ENCODE results near the gene C5orf63.
"Not testable (repeated sequence)": the region's sequence is repeated elsewhere in the genome, so short reads cannot be mapped to it uniquely, and the experiment has no call there.

The C5orf63 gene

GRCh38 chr5:127022846-127023245, 50.5 kb downstream of the C5orf63 start:
- no peak for TF ChIP-seq ZFX (IDR thresholded peaks at IDR 0.05)
- TF ChIP-seq CTCF (conservative IDR thresholded peaks at IDR 0.05): no peak
- H3K27ac ChIP-seq: no peak overlapping the region

- no peak for TF ChIP-seq CTCF (conservative IDR thresholded peaks at IDR 0.05)
- no peak for TF ChIP-seq ZFX (IDR thresholded peaks at IDR 0.05)
- H3K27ac ChIP-seq: no peak overlapping the region
Observed at GRCh38 chr5:127019928-127020327, 53.4 kb downstream of the C5orf63 start.

GRCh38 chr5:127016722-127017121, 56.6 kb downstream of the C5orf63 start:
- H3K27ac ChIP-seq: not testable (repeated sequence)

GRCh38 chr5:127015716-127016115, 57.6 kb downstream of the C5orf63 start:
- H3K27ac ChIP-seq: no peak overlapping the region
- no peak for TF ChIP-seq ZFX (IDR thresholded peaks at IDR 0.05)
- TF ChIP-seq CTCF (conservative IDR thresholded peaks at IDR 0.05): no peak

GRCh38 chr5:127014573-127014972, 58.7 kb downstream of the C5orf63 start:
- no peak overlapping the region for H3K27ac ChIP-seq
- TF ChIP-seq ZFX (IDR thresholded peaks at IDR 0.05) (no peak), CTCF (conservative IDR thresholded peaks at IDR 0.05) (no peak)

GRCh38 chr5:127013407-127013806, 59.9 kb downstream of the C5orf63 start:
- H3K27ac ChIP-seq: no peak overlapping the region

GRCh38 chr5:127012916-127013315, 60.4 kb downstream of the C5orf63 start:
- TF ChIP-seq CTCF (conservative IDR thresholded peaks at IDR 0.05) (no peak), ZFX (IDR thresholded peaks at IDR 0.05) (no peak)
- H3K27ac ChIP-seq: no peak overlapping the region

More at GRCh38 chr5:127013407-127013806, 59.9 kb downstream of the C5orf63 start:
- TF ChIP-seq CTCF (conservative IDR thresholded peaks at IDR 0.05) (no peak), ZFX (IDR thresholded peaks at IDR 0.05) (no peak)

GRCh38 chr5:127011961-127012644, 61.2 kb downstream of the C5orf63 start:
- TF ChIP-seq ZFX (IDR thresholded peaks at IDR 0.05) (no peak), CTCF (conservative IDR thresholded peaks at IDR 0.05) (no peak)
- no peak overlapping the region for H3K27ac ChIP-seq
